Lower leg skin (tissue), 4 donors: Measurements from ENCODE around the gene HK1. TPM values are rescaled to one million over a fixed set of nuclear protein-coding genes. Genes with fewer than 3 reads are reported as not detected.

Source experiments
- DNase-seq, 2 donors: peaks; one replicate each; pipeline ENCODE4 v3.0.0-alpha.2; 2019; ENCODE audit warnings: low spot score in 2 of 2
- H3K4me3 ChIP-seq: fragments of 200-600 bp; sonication (generic); 2 replicates; pipeline ENCODE4 v1.5.1; 2017; ENCODE audit warnings: mild to moderate bottlenecking, low read depth; ENCODE audit not compliant: poor library complexity, severe bottlenecking
- CTCF ChIP-seq, 3 donors: fragments of 450-650 bp; IDR thresholded peaks; one replicate each; pipeline ENCODE4 v1.5.1; 2016; ENCODE audit warnings: antibody characterized with exemption in 3 of 3, mild to moderate bottlenecking in 3 of 3, moderate library complexity in 2 of 3
- POLR2A ChIP-seq, 2 donors: fragments of 450-650 bp; IDR thresholded peaks; one replicate each; pipeline ENCODE4 v1.6.1; 2016 to 2017; ENCODE audit warnings: antibody characterized with exemption in 2 of 2, mild to moderate bottlenecking in 1 of 2, moderate library complexity in 1 of 2
- WGBS, 2 donors: methylation state at CpG; one replicate each; pipeline ENCODE4 v1.1.5; 2018; 5-methylcytosine and 5-hydroxymethylcytosine counted together
- intact Hi-C: fragments of 100-400 bp; cut with DNase I; formaldehyde crosslinking; loops from one replicate; pipeline ENCODE4 v1.15.0; 2023; ENCODE audit warnings: low total_unique reads
- total RNA-seq, 4 donors: library from RNA; depleted of rRNA; stranded (reverse); fragments of >200 nt; gene quantifications; one replicate each; pipeline ENCODE4 v1.1.0, GENCODE V29; 2016

Gene HK1
- total RNA-seq, 4 donors from 2014 or later, result 117 to 162 (median 158) TPM

- TF ChIP-seq POLR2A (IDR thresholded peaks at IDR 0.05), result no peak
- TF ChIP-seq CTCF (IDR thresholded peaks at IDR 0.05), result no peak
- no peak for DNase-seq
- intact Hi-C loops, result no loop called here
- 94 to 96% methylated on average over 2 of the region's 2 CpGs for WGBS, 2 donors
- no peak overlapping the region for H3K4me3 ChIP-seq
These were observed 77.9 kb downstream of the HK1 start for GRCh38 chr10:69356187-69356586.

GRCh38 chr10:69358148-69358795 lies 80.0 kb downstream of the HK1 start:
- TF ChIP-seq POLR2A (IDR thresholded peaks at IDR 0.05), result no peak
- TF ChIP-seq CTCF (IDR thresholded peaks at IDR 0.05), result no peak
- intact Hi-C loops, result no loop called here
- WGBS, 2 donors, result 73 to 74% methylated on average over 12 of the region's 12 CpGs
- H3K4me3 ChIP-seq, result no peak overlapping the region
- no peak for DNase-seq

GRCh38 chr10:69359148-69359547 lies 80.9 kb downstream of the HK1 start:
- intact Hi-C loops, result no loop called here
- 69 to 72% methylated on average over 3 of the region's 3 CpGs for WGBS, 2 donors
- TF ChIP-seq POLR2A (IDR thresholded peaks at IDR 0.05) (no peak), CTCF (IDR thresholded peaks at IDR 0.05) (no peak)
- DNase-seq, result no peak
- H3K4me3 ChIP-seq, result no peak overlapping the region

GRCh38 chr10:69359594-69359993 lies 81.3 kb downstream of the HK1 start:
- TF ChIP-seq POLR2A (IDR thresholded peaks at IDR 0.05) (no peak), CTCF (IDR thresholded peaks at IDR 0.05) (no peak)
- 49 to 73% methylated on average over 5 of the region's 5 CpGs for WGBS, 2 donors
- H3K4me3 ChIP-seq, result no peak overlapping the region
- no peak for DNase-seq
- intact Hi-C loops, result no loop called here

GRCh38 chr10:69360485-69361302 lies 82.4 kb downstream of the HK1 start:
- TF ChIP-seq POLR2A (IDR thresholded peaks at IDR 0.05) (no peak), CTCF (IDR thresholded peaks at IDR 0.05) (no peak)
- intact Hi-C loops, result no loop called here
- DNase-seq, result peak; percentile 84 to 91
- no peak overlapping the region for H3K4me3 ChIP-seq
- 39 to 52% methylated on average over 7 to 8 of the region's 8 CpGs for WGBS, 2 donors
